HepG2 (cell line): ENCODE data around the gene CDH12.
"Not testable (repeated sequence)": the region's sequence is repeated elsewhere in the genome, so short reads cannot be mapped to it uniquely, and the experiment has no call there.

ENCODE experiments used
- HOXA7 ChIP-seq: sonication (generic); formaldehyde crosslinking; IDR thresholded peaks from 2 replicates; pipeline ENCODE4 v1.8.1; 2022; ENCODE audit warnings: mild to moderate bottlenecking, missing genetic modification reagents, moderate library complexity
- POLR2AphosphoS5 ChIP-seq: IDR thresholded peaks from 2 replicates; pipeline ENCODE4 v1.6.1; 2012; ENCODE audit warnings: low read depth, low read length
- SP1 ChIP-seq, 2 experiments: fragments of 450-650 bp in 1 of 2; sonication (generic) in 1 of 2; formaldehyde crosslinking in 1 of 2; IDR thresholded peaks; 2 replicates each; pipeline versions ENCODE4 v1.4.0 to v1.6.1; 2016 to 2020; ENCODE audit warnings: missing genetic modification reagents in 1 of 2
- TAF1 ChIP-seq: sonication (generic); formaldehyde crosslinking; IDR thresholded peaks from 2 replicates; pipeline ENCODE4 v1.4.0; 2020; ENCODE audit warnings: missing genetic modification reagents
- ZZZ3 ChIP-seq: sonication (generic); formaldehyde crosslinking; IDR thresholded peaks from 2 replicates; pipeline ENCODE4 v1.4.0; 2020; ENCODE audit warnings: missing genetic modification reagents, mild to moderate bottlenecking, borderline replicate concordance
- TF ChIP-seq, protein P1 (sequence below): IDR thresholded peaks from 2 replicates; pipeline ENCODE4 v1.6.1; 2012; ENCODE audit warnings: inconsistent platforms
- TF ChIP-seq, protein P2 (sequence below): sonication (generic); formaldehyde crosslinking; IDR thresholded peaks from 2 replicates; pipeline ENCODE4 v1.4.0; 2020; ENCODE audit warnings: missing genetic modification reagents
- TF ChIP-seq, protein P3 (sequence below): sonication (generic); formaldehyde crosslinking; IDR thresholded peaks from 2 replicates; pipeline ENCODE4 v1.5.0; 2020; ENCODE audit warnings: mild to moderate bottlenecking, missing genetic modification reagents, moderate library complexity
- TF ChIP-seq, protein P4 (sequence below): sonication (generic); formaldehyde crosslinking; IDR thresholded peaks from 2 replicates; pipeline ENCODE4 v1.4.0; 2020; ENCODE audit warnings: missing genetic modification reagents, borderline replicate concordance

DNA sequence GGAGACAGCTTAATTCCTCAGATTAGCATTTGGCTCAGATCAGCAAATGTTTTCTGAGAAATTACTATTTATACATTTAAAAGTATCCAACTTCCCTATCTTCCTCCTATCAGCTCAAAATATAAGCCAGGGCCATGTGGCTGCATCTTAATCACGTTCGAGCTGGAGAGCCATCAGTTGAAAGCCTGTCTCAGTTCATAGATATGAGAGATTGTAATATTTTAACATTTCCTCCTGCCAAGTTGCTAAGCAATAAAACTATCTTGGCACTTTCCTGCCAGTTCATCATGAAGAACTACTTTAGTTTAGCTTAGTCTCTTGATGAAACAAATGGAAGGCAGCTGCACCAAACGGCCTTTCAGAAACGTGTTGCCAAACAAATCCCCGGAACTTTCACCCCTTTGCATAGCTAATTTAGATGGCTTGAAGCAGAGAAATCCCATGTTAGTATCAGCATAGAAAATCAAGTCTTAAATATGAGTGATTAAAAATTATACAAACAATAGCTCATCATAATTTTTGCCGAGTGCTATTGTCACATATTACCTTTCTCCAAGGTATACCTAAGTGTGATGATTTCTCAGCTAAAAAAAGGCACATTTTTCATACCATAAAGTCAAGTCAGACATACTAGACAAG is 713.4 kb downstream of the CDH12 start:
- TF ChIP-seq ZZZ3 (CRISPR knock-in tag); SP1 (IDR thresholded peaks at IDR 0.05); SP1 (CRISPR knock-in tag; IDR thresholded peaks at IDR 0.05); HOXA7 (CRISPR knock-in tag); TAF1 (CRISPR knock-in tag); POLR2AphosphoS5: not testable (repeated sequence)
- TF ChIP-seq, protein P1, sequence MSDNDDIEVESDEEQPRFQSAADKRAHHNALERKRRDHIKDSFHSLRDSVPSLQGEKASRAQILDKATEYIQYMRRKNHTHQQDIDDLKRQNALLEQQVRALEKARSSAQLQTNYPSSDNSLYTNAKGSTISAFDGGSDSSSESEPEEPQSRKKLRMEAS = not testable (repeated sequence)
- TF ChIP-seq, protein P2, sequence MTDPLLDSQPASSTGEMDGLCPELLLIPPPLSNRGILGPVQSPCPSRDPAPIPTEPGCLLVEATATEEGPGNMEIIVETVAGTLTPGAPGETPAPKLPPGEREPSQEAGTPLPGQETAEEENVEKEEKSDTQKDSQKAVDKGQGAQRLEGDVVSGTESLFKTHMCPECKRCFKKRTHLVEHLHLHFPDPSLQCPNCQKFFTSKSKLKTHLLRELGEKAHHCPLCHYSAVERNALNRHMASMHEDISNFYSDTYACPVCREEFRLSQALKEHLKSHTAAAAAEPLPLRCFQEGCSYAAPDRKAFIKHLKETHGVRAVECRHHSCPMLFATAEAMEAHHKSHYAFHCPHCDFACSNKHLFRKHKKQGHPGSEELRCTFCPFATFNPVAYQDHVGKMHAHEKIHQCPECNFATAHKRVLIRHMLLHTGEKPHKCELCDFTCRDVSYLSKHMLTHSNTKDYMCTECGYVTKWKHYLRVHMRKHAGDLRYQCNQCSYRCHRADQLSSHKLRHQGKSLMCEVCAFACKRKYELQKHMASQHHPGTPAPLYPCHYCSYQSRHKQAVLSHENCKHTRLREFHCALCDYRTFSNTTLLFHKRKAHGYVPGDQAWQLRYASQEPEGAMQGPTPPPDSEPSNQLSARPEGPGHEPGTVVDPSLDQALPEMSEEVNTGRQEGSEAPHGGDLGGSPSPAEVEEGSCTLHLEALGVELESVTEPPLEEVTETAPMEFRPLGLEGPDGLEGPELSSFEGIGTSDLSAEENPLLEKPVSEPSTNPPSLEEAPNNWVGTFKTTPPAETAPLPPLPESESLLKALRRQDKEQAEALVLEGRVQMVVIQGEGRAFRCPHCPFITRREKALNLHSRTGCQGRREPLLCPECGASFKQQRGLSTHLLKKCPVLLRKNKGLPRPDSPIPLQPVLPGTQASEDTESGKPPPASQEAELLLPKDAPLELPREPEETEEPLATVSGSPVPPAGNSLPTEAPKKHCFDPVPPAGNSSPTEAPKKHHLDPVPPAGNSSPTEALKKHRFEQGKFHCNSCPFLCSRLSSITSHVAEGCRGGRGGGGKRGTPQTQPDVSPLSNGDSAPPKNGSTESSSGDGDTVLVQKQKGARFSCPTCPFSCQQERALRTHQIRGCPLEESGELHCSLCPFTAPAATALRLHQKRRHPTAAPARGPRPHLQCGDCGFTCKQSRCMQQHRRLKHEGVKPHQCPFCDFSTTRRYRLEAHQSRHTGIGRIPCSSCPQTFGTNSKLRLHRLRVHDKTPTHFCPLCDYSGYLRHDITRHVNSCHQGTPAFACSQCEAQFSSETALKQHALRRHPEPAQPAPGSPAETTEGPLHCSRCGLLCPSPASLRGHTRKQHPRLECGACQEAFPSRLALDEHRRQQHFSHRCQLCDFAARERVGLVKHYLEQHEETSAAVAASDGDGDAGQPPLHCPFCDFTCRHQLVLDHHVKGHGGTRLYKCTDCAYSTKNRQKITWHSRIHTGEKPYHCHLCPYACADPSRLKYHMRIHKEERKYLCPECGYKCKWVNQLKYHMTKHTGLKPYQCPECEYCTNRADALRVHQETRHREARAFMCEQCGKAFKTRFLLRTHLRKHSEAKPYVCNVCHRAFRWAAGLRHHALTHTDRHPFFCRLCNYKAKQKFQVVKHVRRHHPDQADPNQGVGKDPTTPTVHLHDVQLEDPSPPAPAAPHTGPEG (CRISPR knock-in tag) = not testable (repeated sequence)
- TF ChIP-seq, protein P3, sequence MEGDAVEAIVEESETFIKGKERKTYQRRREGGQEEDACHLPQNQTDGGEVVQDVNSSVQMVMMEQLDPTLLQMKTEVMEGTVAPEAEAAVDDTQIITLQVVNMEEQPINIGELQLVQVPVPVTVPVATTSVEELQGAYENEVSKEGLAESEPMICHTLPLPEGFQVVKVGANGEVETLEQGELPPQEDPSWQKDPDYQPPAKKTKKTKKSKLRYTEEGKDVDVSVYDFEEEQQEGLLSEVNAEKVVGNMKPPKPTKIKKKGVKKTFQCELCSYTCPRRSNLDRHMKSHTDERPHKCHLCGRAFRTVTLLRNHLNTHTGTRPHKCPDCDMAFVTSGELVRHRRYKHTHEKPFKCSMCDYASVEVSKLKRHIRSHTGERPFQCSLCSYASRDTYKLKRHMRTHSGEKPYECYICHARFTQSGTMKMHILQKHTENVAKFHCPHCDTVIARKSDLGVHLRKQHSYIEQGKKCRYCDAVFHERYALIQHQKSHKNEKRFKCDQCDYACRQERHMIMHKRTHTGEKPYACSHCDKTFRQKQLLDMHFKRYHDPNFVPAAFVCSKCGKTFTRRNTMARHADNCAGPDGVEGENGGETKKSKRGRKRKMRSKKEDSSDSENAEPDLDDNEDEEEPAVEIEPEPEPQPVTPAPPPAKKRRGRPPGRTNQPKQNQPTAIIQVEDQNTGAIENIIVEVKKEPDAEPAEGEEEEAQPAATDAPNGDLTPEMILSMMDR (CRISPR knock-in tag) = not testable (repeated sequence)
- TF ChIP-seq, protein P4, sequence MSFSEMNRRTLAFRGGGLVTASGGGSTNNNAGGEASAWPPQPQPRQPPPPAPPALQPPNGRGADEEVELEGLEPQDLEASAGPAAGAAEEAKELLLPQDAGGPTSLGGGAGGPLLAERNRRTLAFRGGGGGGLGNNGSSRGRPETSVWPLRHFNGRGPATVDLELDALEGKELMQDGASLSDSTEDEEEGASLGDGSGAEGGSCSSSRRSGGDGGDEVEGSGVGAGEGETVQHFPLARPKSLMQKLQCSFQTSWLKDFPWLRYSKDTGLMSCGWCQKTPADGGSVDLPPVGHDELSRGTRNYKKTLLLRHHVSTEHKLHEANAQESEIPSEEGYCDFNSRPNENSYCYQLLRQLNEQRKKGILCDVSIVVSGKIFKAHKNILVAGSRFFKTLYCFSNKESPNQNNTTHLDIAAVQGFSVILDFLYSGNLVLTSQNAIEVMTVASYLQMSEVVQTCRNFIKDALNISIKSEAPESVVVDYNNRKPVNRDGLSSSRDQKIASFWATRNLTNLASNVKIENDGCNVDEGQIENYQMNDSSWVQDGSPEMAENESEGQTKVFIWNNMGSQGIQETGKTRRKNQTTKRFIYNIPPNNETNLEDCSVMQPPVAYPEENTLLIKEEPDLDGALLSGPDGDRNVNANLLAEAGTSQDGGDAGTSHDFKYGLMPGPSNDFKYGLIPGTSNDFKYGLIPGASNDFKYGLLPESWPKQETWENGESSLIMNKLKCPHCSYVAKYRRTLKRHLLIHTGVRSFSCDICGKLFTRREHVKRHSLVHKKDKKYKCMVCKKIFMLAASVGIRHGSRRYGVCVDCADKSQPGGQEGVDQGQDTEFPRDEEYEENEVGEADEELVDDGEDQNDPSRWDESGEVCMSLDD (CRISPR knock-in tag) = not testable (repeated sequence)
